ENCODE data around the gene SLC5A3.

SLC5A3 gene

DNA sequence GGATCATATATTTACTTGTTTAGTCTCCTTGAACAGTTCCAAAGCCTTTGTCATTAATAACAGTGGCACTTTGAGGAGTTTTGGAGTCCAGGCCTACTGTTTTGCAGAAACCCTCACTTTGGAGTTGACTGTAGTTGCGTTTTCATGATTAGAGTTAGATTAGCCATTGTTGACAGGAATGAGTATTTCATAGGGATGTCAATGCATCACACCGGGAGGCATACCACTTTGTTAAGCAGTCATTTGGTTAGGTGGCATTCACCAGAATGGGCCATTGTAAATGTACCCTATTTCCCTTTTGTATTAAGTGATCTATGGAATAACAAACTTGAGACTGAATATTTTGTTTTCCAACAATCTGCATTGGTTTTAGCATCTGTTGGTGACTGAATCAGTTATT lies 11.8 kb downstream of the SLC5A3 start:
- Histone ChIP-seq H3K4me3 (ENCODE audit: low read depth, low read length) (no peak overlapping the region), H3K4me1 (ENCODE audit: control insufficient read depth, insufficient read depth, low read length) (no peaks in the 10 kb centered on the region; the same call in 1 of the 2 replicates), H3K36me3 (ENCODE audit: control insufficient read depth in 2 of 2, insufficient read depth in 1 of 2, low read length in 2 of 2) (peaks cover 0 to 3% of the 10 kb centered on the region in 2 experiments; a peak in 1 of 3 replicates), H3K9me3 (ENCODE audit: control insufficient read depth, insufficient read depth, low read depth, low read length) (no peaks in the 10 kb centered on the region), H3K27ac (ENCODE audit: extremely low read depth, low read depth, low read length) (no peak overlapping the region)
- TF ChIP-seq ZNF394 (tag by site-specific recombination; IDR thresholded peaks at IDR 0.05; ENCODE audit: borderline replicate concordance) (no peak), SETDB1 (IDR thresholded peaks at IDR 0.05; ENCODE audit: insufficient read length, low read length) (no peak), REPIN1 (tag by site-specific recombination; IDR thresholded peaks at IDR 0.05; ENCODE audit: low read depth) (no peak), ZBTB26 (tag by site-specific recombination; optimal IDR thresholded peaks at IDR 0.05) (no peak), ZNF521 (tag by site-specific recombination; IDR thresholded peaks at IDR 0.05) (no peak), GLIS1 (tag by site-specific recombination; IDR thresholded peaks at IDR 0.05) (no peak), ZNF626 (tag by site-specific recombination; IDR thresholded peaks at IDR 0.05) (no peak), ZNF558 (tag by site-specific recombination; IDR thresholded peaks at IDR 0.05) (no peak), FEZF1 (tag by site-specific recombination; IDR thresholded peaks at IDR 0.05) (no peak), ZNF501 (tag by site-specific recombination; IDR thresholded peaks at IDR 0.05) (no peak), ZIC2 (tag by site-specific recombination; IDR thresholded peaks at IDR 0.05) (no peak)
- TF ChIP-seq, protein P1, sequence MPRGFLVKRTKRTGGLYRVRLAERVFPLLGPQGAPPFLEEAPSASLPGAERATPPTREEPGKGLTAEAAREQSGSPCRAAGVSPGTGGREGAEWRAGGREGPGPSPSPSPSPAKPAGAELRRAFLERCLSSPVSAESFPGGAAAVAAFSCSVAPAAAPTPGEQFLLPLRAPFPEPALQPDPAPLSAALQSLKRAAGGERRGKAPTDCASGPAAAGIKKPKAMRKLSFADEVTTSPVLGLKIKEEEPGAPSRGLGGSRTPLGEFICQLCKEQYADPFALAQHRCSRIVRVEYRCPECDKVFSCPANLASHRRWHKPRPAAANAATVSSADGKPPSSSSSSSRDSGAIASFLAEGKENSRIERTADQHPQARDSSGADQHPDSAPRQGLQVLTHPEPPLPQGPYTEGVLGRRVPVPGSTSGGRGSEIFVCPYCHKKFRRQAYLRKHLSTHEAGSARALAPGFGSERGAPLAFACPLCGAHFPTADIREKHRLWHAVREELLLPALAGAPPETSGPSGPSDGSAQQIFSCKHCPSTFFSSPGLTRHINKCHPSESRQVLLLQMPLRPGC (tag by site-specific recombination; IDR thresholded peaks at IDR 0.05), result no peak
- ChIA-PET CTCF (no interaction called here), POLR2A (no interaction called here)

DNA sequence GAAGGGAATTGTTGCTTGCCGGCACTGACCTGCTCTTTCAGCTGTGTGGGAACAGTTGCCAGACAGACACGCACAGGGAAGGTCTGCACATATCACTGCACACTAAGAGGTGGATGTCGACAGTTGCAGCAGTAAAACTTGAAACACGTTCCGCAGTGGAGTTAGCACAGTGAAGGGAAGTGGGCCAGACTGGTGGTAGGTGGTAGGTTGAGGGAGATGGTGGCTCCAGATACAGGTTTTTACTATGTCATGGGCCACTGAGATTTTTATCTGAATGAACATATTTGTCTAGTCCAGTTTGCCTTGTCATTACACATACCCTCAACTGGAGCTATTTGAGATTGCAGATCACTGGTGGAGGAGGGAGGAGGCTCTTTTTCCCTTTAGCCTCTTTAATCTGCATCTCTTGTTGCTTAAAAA lies 13.5 kb downstream of the SLC5A3 start:
- POLR2A ChIA-PET, result interaction anchor here (1.5 kb wide), 1 partner anchor 14 kb away, joined by 4 read pairs; the partner anchor contains the start of genes MRPS6 and SLC5A3

DNA sequence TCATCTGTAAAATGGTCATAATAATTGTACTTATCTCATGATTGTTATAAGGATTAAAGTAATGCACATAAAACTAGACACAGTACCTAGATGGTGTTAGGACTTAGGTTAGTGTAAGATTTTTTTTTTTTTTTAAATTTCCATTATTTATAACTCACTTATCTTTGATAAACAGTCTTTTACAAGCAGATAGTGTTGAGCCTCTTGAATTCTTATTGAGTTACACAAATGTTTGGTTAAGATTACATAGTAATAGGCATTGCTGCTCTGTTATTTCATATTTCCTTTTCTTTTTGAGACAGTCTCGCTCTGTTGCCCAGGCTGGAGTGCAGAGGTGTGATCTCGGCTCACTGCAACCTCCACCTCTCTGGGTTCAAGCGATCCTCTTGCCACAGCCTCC lies 15.4 kb downstream of the SLC5A3 start:
- POLR2A ChIA-PET, result no interaction called here
- Histone ChIP-seq H3K36me3 (ENCODE audit: control insufficient read depth in 2 of 2, insufficient read depth in 1 of 2, low read length in 2 of 2) (no peaks in the 10 kb centered on the region), H3K4me1 (ENCODE audit: control insufficient read depth, insufficient read depth, low read length) (peaks cover 23% of the 10 kb centered on the region), H3K4me3 (ENCODE audit: low read depth, low read length) (no peak overlapping the region), H3K9me3 (ENCODE audit: control insufficient read depth, insufficient read depth, low read depth, low read length) (no peaks in the 10 kb centered on the region), H3K27ac (ENCODE audit: extremely low read depth, low read depth, low read length) (no peak overlapping the region)
- CTCF ChIA-PET, result interaction anchor here (0.6 to 1.2 kb wide), 2 partner anchors 114 to 167 kb away, joined by 3 to 4 read pairs; no protein-coding TSS in a partner anchor
- no peak for TF ChIP-seq ZFHX2 (tag by site-specific recombination; conservative IDR thresholded peaks at IDR 0.05)
- TF ChIP-seq ZFP41 (tag by site-specific recombination; IDR thresholded peaks at IDR 0.05; ENCODE audit: borderline replicate concordance), result no peak
- TF ChIP-seq PRDM6 (tag by site-specific recombination; IDR thresholded peaks at IDR 0.05), result no peak
- TF ChIP-seq ZNF707 (tag by site-specific recombination; IDR thresholded peaks at IDR 0.05), result no peak
- no peak for TF ChIP-seq ZNF112 (tag by site-specific recombination; IDR thresholded peaks at IDR 0.05)
- no peak for TF ChIP-seq ZNF837 (tag by site-specific recombination; IDR thresholded peaks at IDR 0.05)
- no peak for TF ChIP-seq KLF16 (tag by site-specific recombination; IDR thresholded peaks at IDR 0.05)
- TF ChIP-seq HIC1 (tag by site-specific recombination; IDR thresholded peaks at IDR 0.05), result no peak

More for the DNA sequence above, 13.5 kb downstream of the SLC5A3 start:
- Histone ChIP-seq H3K9me3 (ENCODE audit: control insufficient read depth, insufficient read depth, low read depth, low read length) (no peaks in the 10 kb centered on the region), H3K27ac (ENCODE audit: extremely low read depth, low read depth, low read length) (no peak overlapping the region), H3K4me1 (ENCODE audit: control insufficient read depth, insufficient read depth, low read length) (peaks cover 13% of the 10 kb centered on the region; the same call in 1 of the 2 replicates), H3K36me3 (ENCODE audit: control insufficient read depth in 2 of 2, insufficient read depth in 1 of 2, low read length in 2 of 2) (peaks cover 0 to 3% of the 10 kb centered on the region in 2 experiments; a peak in 1 of 3 replicates), H3K4me3 (ENCODE audit: low read depth, low read length) (no peak overlapping the region)
- TF ChIP-seq CTCF (tag by site-specific recombination; IDR thresholded peaks at IDR 0.05) (no peak), ZNF600 (tag by site-specific recombination; IDR thresholded peaks at IDR 0.05) (peak; percentile 55)
- CTCF ChIA-PET, result interaction anchor here (0.6 to 1.2 kb wide), 2 partner anchors 163 to 164 kb away, joined by 3 to 5 read pairs; no protein-coding TSS in a partner anchor

All from HEK293 (cell line).